ENCODE measurements around the gene KIAA1549. TPM values are rescaled to one million over a fixed set of nuclear protein-coding genes. Genes with fewer than 3 reads are reported as not detected.
A peak's percentile ranks its signal among the peaks of the same experiment; 100 is the strongest.
"Not testable (repeated sequence)": the region's sequence is repeated elsewhere in the genome, so short reads cannot be mapped to it uniquely, and the experiment has no call there.

Gene KIAA1549
- 6.0 and 6.4 TPM in 2 replicates for total RNA-seq (2014; rRNA removed; shearing (Covaris generic))

GRCh38 chr7:138981332-138982203 is at the start of gene KIAA1549:
TSS of gene KIAA1549 (minus strand) at chr7:138981389. CDS start at chr7:138981269, 120 bp downstream.
- DNase-seq, result peak; percentile 95
- H3K36me3 ChIP-seq (replicated peaks; ENCODE audit: control insufficient read depth, insufficient read depth, low read length), result no peaks in the 10 kb centered on the region
- peak within 1 kb of the TSS; percentile 63 for H3K4me3 ChIP-seq (ENCODE audit: insufficient read depth, low read depth, low read length)
- H3K27me3 ChIP-seq (ENCODE audit: control insufficient read depth, insufficient read depth, low read length), result peaks cover 13% of the 10 kb centered on the region

GRCh38 chr7:139029353-139029752 is 48.2 kb upstream of the KIAA1549 start:
- peaks cover 11% of the 10 kb centered on the region for H3K36me3 ChIP-seq (replicated peaks; ENCODE audit: control insufficient read depth, insufficient read depth, low read length)

GRCh38 chr7:139026551-139026950 is 45.4 kb upstream of the KIAA1549 start:
- H3K36me3 ChIP-seq (replicated peaks; ENCODE audit: control insufficient read depth, insufficient read depth, low read length), result peaks cover 7% of the 10 kb centered on the region
- H3K27me3 ChIP-seq (ENCODE audit: control insufficient read depth, insufficient read depth, low read length), result no peaks in the 10 kb centered on the region
- H3K4me3 ChIP-seq (ENCODE audit: insufficient read depth, low read depth, low read length), result no peak overlapping the region
- DNase-seq, result no peak

More at GRCh38 chr7:139029353-139029752, 48.2 kb upstream of the KIAA1549 start:
- no peak for DNase-seq
- Histone ChIP-seq H3K4me3 (ENCODE audit: insufficient read depth, low read depth, low read length) (no peak overlapping the region), H3K27me3 (ENCODE audit: control insufficient read depth, insufficient read depth, low read length) (no peaks in the 10 kb centered on the region)

GRCh38 chr7:139025861-139026260 is 44.7 kb upstream of the KIAA1549 start:
- H3K36me3 ChIP-seq (replicated peaks; ENCODE audit: control insufficient read depth, insufficient read depth, low read length); DNase-seq; H3K27me3 ChIP-seq (ENCODE audit: control insufficient read depth, insufficient read depth, low read length); H3K4me3 ChIP-seq (ENCODE audit: insufficient read depth, low read depth, low read length): not testable (repeated sequence)

GRCh38 chr7:139023076-139023475 is 41.9 kb upstream of the KIAA1549 start:
- Histone ChIP-seq H3K36me3 (replicated peaks; ENCODE audit: control insufficient read depth, insufficient read depth, low read length) (peaks cover 5% of the 10 kb centered on the region; the same call in 1 of the 2 replicates), H3K27me3 (ENCODE audit: control insufficient read depth, insufficient read depth, low read length) (no peaks in the 10 kb centered on the region), H3K4me3 (ENCODE audit: insufficient read depth, low read depth, low read length) (no peak overlapping the region)
- DNase-seq, result no peak

GRCh38 chr7:139022286-139022685 is 41.1 kb upstream of the KIAA1549 start:
- H3K4me3 ChIP-seq (ENCODE audit: insufficient read depth, low read depth, low read length), result no peak overlapping the region
- peaks cover 5% of the 10 kb centered on the region; the same call in 1 of the 2 replicates for H3K36me3 ChIP-seq (replicated peaks; ENCODE audit: control insufficient read depth, insufficient read depth, low read length)
- DNase-seq, result no peak
- H3K27me3 ChIP-seq (ENCODE audit: control insufficient read depth, insufficient read depth, low read length), result no peaks in the 10 kb centered on the region

- no peaks in the 10 kb centered on the region; the same call in 1 of the 2 replicates for H3K36me3 ChIP-seq (replicated peaks; ENCODE audit: control insufficient read depth, insufficient read depth, low read length)
- no peaks in the 10 kb centered on the region for H3K27me3 ChIP-seq (ENCODE audit: control insufficient read depth, insufficient read depth, low read length)
- no peak for DNase-seq
- no peak overlapping the region for H3K4me3 ChIP-seq (ENCODE audit: insufficient read depth, low read depth, low read length)
Measured at GRCh38 chr7:139018910-139019309, 37.7 kb upstream of the KIAA1549 start.

GRCh38 chr7:139016931-139017511 is 35.8 kb upstream of the KIAA1549 start:
- Histone ChIP-seq H3K36me3 (replicated peaks; ENCODE audit: control insufficient read depth, insufficient read depth, low read length) (no peaks in the 10 kb centered on the region), H3K4me3 (ENCODE audit: insufficient read depth, low read depth, low read length) (no peak overlapping the region), H3K27me3 (ENCODE audit: control insufficient read depth, insufficient read depth, low read length) (no peaks in the 10 kb centered on the region)
- DNase-seq, result peak; percentile 79

GRCh38 chr7:139011373-139011772 is 30.2 kb upstream of the KIAA1549 start:
- Histone ChIP-seq H3K27me3 (ENCODE audit: control insufficient read depth, insufficient read depth, low read length) (no peaks in the 10 kb centered on the region), H3K4me3 (ENCODE audit: insufficient read depth, low read depth, low read length) (no peak overlapping the region), H3K36me3 (replicated peaks; ENCODE audit: control insufficient read depth, insufficient read depth, low read length) (no peaks in the 10 kb centered on the region)
- no peak for DNase-seq

- no peaks in the 10 kb centered on the region for H3K27me3 ChIP-seq (ENCODE audit: control insufficient read depth, insufficient read depth, low read length)
- no peak for DNase-seq
- H3K36me3 ChIP-seq (replicated peaks; ENCODE audit: control insufficient read depth, insufficient read depth, low read length), result no peaks in the 10 kb centered on the region
- H3K4me3 ChIP-seq (ENCODE audit: insufficient read depth, low read depth, low read length), result no peak overlapping the region
Measured at GRCh38 chr7:139004321-139005090, 23.3 kb upstream of the KIAA1549 start.

GRCh38 chr7:138999414-138999813 is 18.2 kb upstream of the KIAA1549 start:
- H3K4me3 ChIP-seq (ENCODE audit: insufficient read depth, low read depth, low read length), result no peak overlapping the region
- no peak for DNase-seq
- no peaks in the 10 kb centered on the region for H3K36me3 ChIP-seq (replicated peaks; ENCODE audit: control insufficient read depth, insufficient read depth, low read length)
- no peaks in the 10 kb centered on the region for H3K27me3 ChIP-seq (ENCODE audit: control insufficient read depth, insufficient read depth, low read length)

- no peak overlapping the region for H3K4me3 ChIP-seq (ENCODE audit: insufficient read depth, low read depth, low read length)
- DNase-seq, result no peak
- H3K27me3 ChIP-seq (ENCODE audit: control insufficient read depth, insufficient read depth, low read length), result no peaks in the 10 kb centered on the region
- no peaks in the 10 kb centered on the region for H3K36me3 ChIP-seq (replicated peaks; ENCODE audit: control insufficient read depth, insufficient read depth, low read length)
Measured at GRCh38 chr7:138992052-138992531, 10.9 kb upstream of the KIAA1549 start.

GRCh38 chr7:138987686-138988085 is 6.5 kb upstream of the KIAA1549 start:
- no peaks in the 10 kb centered on the region for H3K27me3 ChIP-seq (ENCODE audit: control insufficient read depth, insufficient read depth, low read length)
- no peak for DNase-seq
- H3K4me3 ChIP-seq (ENCODE audit: insufficient read depth, low read depth, low read length), result no peak overlapping the region
- no peaks in the 10 kb centered on the region for H3K36me3 ChIP-seq (replicated peaks; ENCODE audit: control insufficient read depth, insufficient read depth, low read length)

GRCh38 chr7:138982204-138982623 is 1.0 kb upstream of the KIAA1549 start:
- peaks cover 13% of the 10 kb centered on the region for H3K27me3 ChIP-seq (ENCODE audit: control insufficient read depth, insufficient read depth, low read length)
- no peak for DNase-seq
- no peaks in the 10 kb centered on the region for H3K36me3 ChIP-seq (replicated peaks; ENCODE audit: control insufficient read depth, insufficient read depth, low read length)
- peak overlapping the region; percentile 58 for H3K4me3 ChIP-seq (ENCODE audit: insufficient read depth, low read depth, low read length)
